Osteoblast (primary cell): ENCODE data around the gene LGI1. TPM values are rescaled to one million over a fixed set of nuclear protein-coding genes. Genes with fewer than 3 reads are reported as not detected.

Experiments used
- DNase-seq: peaks from one replicate; pipeline ENCODE4 v3.0.0; 2011; ENCODE audit warnings: low spot score, mixed read lengths; ENCODE audit not compliant: insufficient read length; ENCODE audit errors: missing footprints
- H2AFZ ChIP-seq: 2 replicates; pipeline ENCODE4 v1.6.0; 2011; ENCODE audit warnings: mild to moderate bottlenecking, low read length
- H3K27ac ChIP-seq: 2 replicates; pipeline ENCODE4 v1.5.1; 2011; ENCODE audit warnings: mild to moderate bottlenecking, low read depth, low read length, moderate library complexity
- H3K27me3 ChIP-seq: 2 replicates; pipeline ENCODE4 v1.6.0; 2012; ENCODE audit warnings: mild to moderate bottlenecking, control low read depth, inconsistent platforms, low read length, moderate library complexity; ENCODE audit not compliant: insufficient read depth
- H3K36me3 ChIP-seq: 2 replicates; pipeline ENCODE4 v1.5.1; 2011; ENCODE audit warnings: mild to moderate bottlenecking, low read length, control low read depth, moderate library complexity; ENCODE audit not compliant: insufficient read depth
- H3K4me1 ChIP-seq: 2 replicates; pipeline ENCODE4 v1.5.1; 2011; ENCODE audit warnings: mild to moderate bottlenecking, low read length, control low read depth, moderate library complexity; ENCODE audit not compliant: insufficient read depth
- H3K4me2 ChIP-seq: 2 replicates; pipeline ENCODE4 v1.6.0; 2011; ENCODE audit warnings: mild to moderate bottlenecking, low read length; ENCODE audit not compliant: insufficient read depth
- H3K4me3 ChIP-seq: fragments of 200-600 bp; sonication (generic); 3 replicates; pipeline ENCODE4 v1.5.1; 2012; ENCODE audit warnings: mild to moderate bottlenecking, low read length, inconsistent platforms; ENCODE audit not compliant: insufficient read depth
- H3K79me2 ChIP-seq: 2 replicates; pipeline ENCODE4 v1.6.0; 2012; ENCODE audit warnings: mild to moderate bottlenecking, low read length, control low read depth, inconsistent platforms; ENCODE audit not compliant: insufficient read depth
- H3K9me3 ChIP-seq: 2 replicates; pipeline ENCODE4 v1.5.1; 2011; ENCODE audit warnings: low read depth, low read length, control low read depth
- H4K20me1 ChIP-seq: 2 replicates; pipeline ENCODE4 v1.6.0; 2012; ENCODE audit warnings: mild to moderate bottlenecking, low read length, control low read depth; ENCODE audit not compliant: insufficient read depth
- total RNA-seq: library from RNA; depleted of rRNA; stranded (reverse); fragments of >200 nt; gene quantifications from 2 replicates; pipeline ENCODE4 v1.2.3, GENCODE V29; 2012
- TF ChIP-seq, protein P1 (sequence below): IDR thresholded peaks from 2 replicates; pipeline ENCODE4 v1.5.1; 2011; ENCODE audit warnings: mild to moderate bottlenecking, low read depth, low read length, moderate library complexity; ENCODE audit errors: extremely low read depth

The LGI1 gene
- 0.29 TPM in 1 of 2 replicates, not detected in the other for total RNA-seq

GRCh38 chr10:93757801-93758507 is at the start of gene LGI1:
LGI1 (plus strand) TSS chr10:93757936; CDS start chr10:93758145, 209 bp downstream.
- Histone ChIP-seq H3K9me3 (no peaks in the 10 kb centered on the region), H3K27me3 (peaks cover 11% of the 10 kb centered on the region), H3K36me3 (no peaks in the 10 kb centered on the region), H3K79me2 (no peaks in the 10 kb centered on the region), H4K20me1 (no peaks in the 10 kb centered on the region), H3K4me1 (peaks cover 7% of the 10 kb centered on the region), H3K4me2 (peak within 1 kb of the TSS; percentile 38), H3K27ac (no peak within 1 kb of the TSS), H2AFZ (no peak within 1 kb of the TSS), H3K4me3 (no peak within 1 kb of the TSS)
- no peak for DNase-seq
- TF ChIP-seq, protein P1, sequence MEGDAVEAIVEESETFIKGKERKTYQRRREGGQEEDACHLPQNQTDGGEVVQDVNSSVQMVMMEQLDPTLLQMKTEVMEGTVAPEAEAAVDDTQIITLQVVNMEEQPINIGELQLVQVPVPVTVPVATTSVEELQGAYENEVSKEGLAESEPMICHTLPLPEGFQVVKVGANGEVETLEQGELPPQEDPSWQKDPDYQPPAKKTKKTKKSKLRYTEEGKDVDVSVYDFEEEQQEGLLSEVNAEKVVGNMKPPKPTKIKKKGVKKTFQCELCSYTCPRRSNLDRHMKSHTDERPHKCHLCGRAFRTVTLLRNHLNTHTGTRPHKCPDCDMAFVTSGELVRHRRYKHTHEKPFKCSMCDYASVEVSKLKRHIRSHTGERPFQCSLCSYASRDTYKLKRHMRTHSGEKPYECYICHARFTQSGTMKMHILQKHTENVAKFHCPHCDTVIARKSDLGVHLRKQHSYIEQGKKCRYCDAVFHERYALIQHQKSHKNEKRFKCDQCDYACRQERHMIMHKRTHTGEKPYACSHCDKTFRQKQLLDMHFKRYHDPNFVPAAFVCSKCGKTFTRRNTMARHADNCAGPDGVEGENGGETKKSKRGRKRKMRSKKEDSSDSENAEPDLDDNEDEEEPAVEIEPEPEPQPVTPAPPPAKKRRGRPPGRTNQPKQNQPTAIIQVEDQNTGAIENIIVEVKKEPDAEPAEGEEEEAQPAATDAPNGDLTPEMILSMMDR: no peak

GRCh38 chr10:93710333-93710909 is 47.3 kb upstream of the LGI1 start:
- Histone ChIP-seq H3K9me3 (no peaks in the 10 kb centered on the region), H2AFZ (no peak overlapping the region), H3K79me2 (no peaks in the 10 kb centered on the region), H3K27me3 (no peaks in the 10 kb centered on the region), H3K27ac (no peak overlapping the region), H4K20me1 (no peaks in the 10 kb centered on the region), H3K36me3 (no peaks in the 10 kb centered on the region), H3K4me1 (peaks cover 5% of the 10 kb centered on the region), H3K4me2 (no peak overlapping the region), H3K4me3 (no peak overlapping the region)
- TF ChIP-seq, protein P1: no peak
- no peak for DNase-seq

- no peak for DNase-seq
- Histone ChIP-seq H4K20me1 (no peaks in the 10 kb centered on the region), H2AFZ (no peak overlapping the region), H3K27me3 (no peaks in the 10 kb centered on the region), H3K4me2 (no peak overlapping the region), H3K4me1 (peaks cover 5% of the 10 kb centered on the region), H3K27ac (no peak overlapping the region), H3K9me3 (no peaks in the 10 kb centered on the region), H3K79me2 (no peaks in the 10 kb centered on the region), H3K36me3 (no peaks in the 10 kb centered on the region), H3K4me3 (no peak overlapping the region)
- TF ChIP-seq, protein P1: no peak
These were observed 45.8 kb upstream of the LGI1 start for GRCh38 chr10:93711891-93712290.

- Histone ChIP-seq H3K4me2 (no peak overlapping the region), H3K9me3 (no peaks in the 10 kb centered on the region), H2AFZ (no peak overlapping the region), H3K36me3 (no peaks in the 10 kb centered on the region), H4K20me1 (no peaks in the 10 kb centered on the region), H3K79me2 (no peaks in the 10 kb centered on the region), H3K27me3 (no peaks in the 10 kb centered on the region), H3K27ac (no peak overlapping the region), H3K4me3 (no peak overlapping the region), H3K4me1 (peaks cover 5% of the 10 kb centered on the region)
- TF ChIP-seq, protein P1: no peak
- DNase-seq: no peak
These were observed 45.1 kb upstream of the LGI1 start for GRCh38 chr10:93712593-93712992.
